Panc1 (cell line): ENCODE results near the gene GATC.

Experiments
- CTCF ChIP-seq: fragments of 450-650 bp; IDR thresholded peaks from 2 replicates; pipeline ENCODE4 v1.5.1; 2017; ENCODE audit warnings: mild to moderate bottlenecking
- REST ChIP-seq, 2 experiments: IDR thresholded peaks; 2 replicates each; pipeline ENCODE4 v1.6.1; 2011 to 2012; ENCODE audit warnings: low read depth in 2 of 2, control low read depth in 1 of 2, low read length in 1 of 2, mild to moderate bottlenecking in 1 of 2, moderate library complexity in 1 of 2; ENCODE audit not compliant: insufficient read depth in 1 of 2

- TF ChIP-seq CTCF (no peak), REST (IDR thresholded peaks at IDR 0.05; ENCODE audit: insufficient read depth in 1 of 2, low read depth in 2 of 2, low read length in 1 of 2) (no peak)
These were observed 51.4 kb downstream of the GATC start for GRCh38 chr12:120497524-120498150.
